Karpas-422 (cell line): ENCODE data around the gene OAT. TPM values are rescaled to one million over a fixed set of nuclear protein-coding genes. Genes with fewer than 3 reads are reported as not detected.

ENCODE experiments used
- DNase-seq: peaks from one replicate; pipeline ENCODE4 v3.0.0-alpha.2; 2015
- H2AFZ ChIP-seq: fragments of 200-600 bp; sonication (generic); 2 replicates; pipeline ENCODE4 v1.6.1; 2014; ENCODE audit warnings: antibody characterized with exemption, low read length, mixed read lengths
- H3K27ac ChIP-seq: fragments of 200-600 bp; sonication (generic); 2 replicates; pipeline ENCODE4 v1.5.1; 2014; ENCODE audit warnings: mild to moderate bottlenecking, low read length, moderate library complexity
- H3K27me3 ChIP-seq: fragments of 200-600 bp; sonication (generic); 2 replicates; pipeline ENCODE4 v1.6.1; 2014; ENCODE audit warnings: low read length, mixed read lengths
- H3K36me3 ChIP-seq: fragments of 200-600 bp; sonication (generic); 2 replicates; pipeline ENCODE4 v1.6.1; 2014; ENCODE audit warnings: low read length, mixed read lengths; ENCODE audit not compliant: insufficient read depth
- H3K4me1 ChIP-seq: fragments of 200-600 bp; sonication (generic); 2 replicates; pipeline ENCODE4 v1.6.1; 2014; ENCODE audit warnings: mild to moderate bottlenecking, low read length, mixed read lengths
- H3K4me2 ChIP-seq: fragments of 200-600 bp; sonication (generic); 2 replicates; pipeline ENCODE4 v1.6.1; 2014; ENCODE audit warnings: low read length, low read depth, mild to moderate bottlenecking; ENCODE audit not compliant: poor library complexity, severe bottlenecking
- H3K4me3 ChIP-seq: fragments of 200-600 bp; sonication (generic); 2 replicates; pipeline ENCODE4 v1.5.1; 2014; ENCODE audit warnings: mild to moderate bottlenecking, antibody characterized with exemption, low read length, mixed read lengths
- H3K79me2 ChIP-seq: fragments of 200-600 bp; sonication (generic); 2 replicates; pipeline ENCODE4 v1.6.1; 2014; ENCODE audit warnings: mild to moderate bottlenecking, low read length, mixed read lengths
- H3K9ac ChIP-seq: fragments of 200-600 bp; sonication (generic); 2 replicates; pipeline ENCODE4 v1.6.0; 2014; ENCODE audit warnings: low read length
- H3K9me2 ChIP-seq: fragments of 200-600 bp; sonication (generic), shearing (Covaris generic); replicated peaks from 2 replicates; pipeline ENCODE4 v1.6.0; 2014; ENCODE audit warnings: mild to moderate bottlenecking, low read length, moderate library complexity; ENCODE audit not compliant: insufficient read depth
- H3K9me3 ChIP-seq: fragments of 300-700, 200-600 bp; sonication (generic); 2 replicates; pipeline ENCODE4 v1.6.1; 2014; ENCODE audit warnings: low read length, mixed read lengths
- H4K20me1 ChIP-seq: fragments of 200-600 bp; sonication (generic); 2 replicates; pipeline ENCODE4 v1.6.1; 2014; ENCODE audit warnings: mild to moderate bottlenecking, antibody characterized with exemption, low read length, low read depth; ENCODE audit not compliant: insufficient read depth
- total RNA-seq: library from RNA; depleted of rRNA; stranded (reverse); fragments of >200 nt; shearing (Covaris generic); gene quantifications from 2 replicates; pipeline ENCODE4 v1.2.3, GENCODE V29; 2014; ENCODE audit warnings: low replicate concordance

Gene OAT
- total RNA-seq, 1 experiment from 2014 or later: 98.4 TPM

GRCh38 chr10:124383496-124383895 is 35.2 kb downstream of the OAT start:
- H3K27me3 ChIP-seq: no peaks in the 10 kb centered on the region
- H2AFZ ChIP-seq: no peak overlapping the region
- no peak overlapping the region for H3K9ac ChIP-seq
- no peaks in the 10 kb centered on the region for H3K79me2 ChIP-seq
- H3K27ac ChIP-seq: no peak overlapping the region
- H3K4me3 ChIP-seq: no peak overlapping the region
- no peaks in the 10 kb centered on the region for H3K36me3 ChIP-seq
- no peaks in the 10 kb centered on the region for H3K9me3 ChIP-seq
- no peaks in the 10 kb centered on the region for H3K4me1 ChIP-seq
- H4K20me1 ChIP-seq: no peaks in the 10 kb centered on the region
- no peak for DNase-seq
- H3K9me2 ChIP-seq: no peaks in the 10 kb centered on the region
- no peak overlapping the region for H3K4me2 ChIP-seq

- Histone ChIP-seq H3K9me2 (no peaks in the 10 kb centered on the region), H3K4me3 (no peak overlapping the region), H3K36me3 (no peaks in the 10 kb centered on the region), H2AFZ (no peak overlapping the region), H3K27ac (no peak overlapping the region), H3K79me2 (no peaks in the 10 kb centered on the region), H3K9ac (no peak overlapping the region), H3K27me3 (no peaks in the 10 kb centered on the region), H3K9me3 (no peaks in the 10 kb centered on the region), H4K20me1 (no peaks in the 10 kb centered on the region), H3K4me2 (no peak overlapping the region), H3K4me1 (no peaks in the 10 kb centered on the region)
- DNase-seq: no peak
These were observed 37.6 kb downstream of the OAT start for GRCh38 chr10:124381011-124381611.

GRCh38 chr10:124380256-124380995 is 38.3 kb downstream of the OAT start:
- H3K27ac ChIP-seq: no peak overlapping the region
- no peaks in the 10 kb centered on the region for H3K27me3 ChIP-seq
- no peaks in the 10 kb centered on the region for H3K9me3 ChIP-seq
- no peaks in the 10 kb centered on the region for H3K36me3 ChIP-seq
- no peaks in the 10 kb centered on the region for H4K20me1 ChIP-seq
- no peak for DNase-seq
- no peak overlapping the region for H3K9ac ChIP-seq
- H3K4me3 ChIP-seq: no peak overlapping the region
- H3K4me1 ChIP-seq: no peaks in the 10 kb centered on the region
- no peak overlapping the region for H2AFZ ChIP-seq
- H3K4me2 ChIP-seq: no peak overlapping the region
- H3K9me2 ChIP-seq: no peaks in the 10 kb centered on the region
- H3K79me2 ChIP-seq: no peaks in the 10 kb centered on the region

- Histone ChIP-seq H3K4me3 (no peak overlapping the region), H3K9me3 (no peaks in the 10 kb centered on the region), H2AFZ (no peak overlapping the region), H3K27me3 (no peaks in the 10 kb centered on the region), H3K4me2 (no peak overlapping the region), H3K36me3 (no peaks in the 10 kb centered on the region), H3K79me2 (no peaks in the 10 kb centered on the region), H3K9ac (no peak overlapping the region), H3K27ac (no peak overlapping the region), H4K20me1 (no peaks in the 10 kb centered on the region), H3K4me1 (no peaks in the 10 kb centered on the region), H3K9me2 (no peaks in the 10 kb centered on the region)
- DNase-seq: no peak
These were observed 39.0 kb downstream of the OAT start for GRCh38 chr10:124379609-124380193.

GRCh38 chr10:124378881-124379471 is 39.7 kb downstream of the OAT start:
- Histone ChIP-seq H3K4me1 (no peaks in the 10 kb centered on the region), H3K36me3 (no peaks in the 10 kb centered on the region), H3K4me3 (no peak overlapping the region), H3K9ac (no peak overlapping the region), H3K27ac (no peak overlapping the region), H3K27me3 (no peaks in the 10 kb centered on the region), H3K4me2 (no peak overlapping the region), H3K9me3 (no peaks in the 10 kb centered on the region), H2AFZ (no peak overlapping the region), H3K9me2 (no peaks in the 10 kb centered on the region), H3K79me2 (no peaks in the 10 kb centered on the region), H4K20me1 (no peaks in the 10 kb centered on the region)
- no peak for DNase-seq

- H3K4me3 ChIP-seq: no peak overlapping the region
- H3K36me3 ChIP-seq: no peaks in the 10 kb centered on the region
- DNase-seq: no peak
- no peaks in the 10 kb centered on the region for H3K79me2 ChIP-seq
- no peak overlapping the region for H3K27ac ChIP-seq
- no peaks in the 10 kb centered on the region for H3K27me3 ChIP-seq
- no peak overlapping the region for H2AFZ ChIP-seq
- no peaks in the 10 kb centered on the region for H3K9me3 ChIP-seq
- no peaks in the 10 kb centered on the region for H4K20me1 ChIP-seq
- H3K9ac ChIP-seq: no peak overlapping the region
- no peak overlapping the region for H3K4me2 ChIP-seq
- H3K4me1 ChIP-seq: no peaks in the 10 kb centered on the region
- no peaks in the 10 kb centered on the region for H3K9me2 ChIP-seq
These were observed 40.5 kb downstream of the OAT start for GRCh38 chr10:124378271-124378670.

- Histone ChIP-seq H4K20me1 (no peaks in the 10 kb centered on the region), H3K27me3 (no peaks in the 10 kb centered on the region), H3K4me1 (no peaks in the 10 kb centered on the region), H3K27ac (no peak overlapping the region), H3K9ac (no peak overlapping the region), H3K4me3 (no peak overlapping the region), H3K36me3 (no peaks in the 10 kb centered on the region), H3K4me2 (no peak overlapping the region), H3K9me3 (no peaks in the 10 kb centered on the region), H2AFZ (no peak overlapping the region), H3K9me2 (no peaks in the 10 kb centered on the region), H3K79me2 (no peaks in the 10 kb centered on the region)
- no peak for DNase-seq
These were observed 41.6 kb downstream of the OAT start for GRCh38 chr10:124377101-124377500.

- H3K27me3 ChIP-seq: no peaks in the 10 kb centered on the region
These were observed 42.3 kb downstream of the OAT start for GRCh38 chr10:124376411-124376810.

More at GRCh38 chr10:124376411-124376810, 42.3 kb downstream of the OAT start:
- no peak overlapping the region for H3K27ac ChIP-seq
- no peak for DNase-seq
- no peaks in the 10 kb centered on the region for H4K20me1 ChIP-seq
- H3K9me2 ChIP-seq: no peaks in the 10 kb centered on the region
- no peak overlapping the region for H3K9ac ChIP-seq
- no peak overlapping the region for H3K4me3 ChIP-seq
- no peak overlapping the region for H2AFZ ChIP-seq
- H3K9me3 ChIP-seq: no peaks in the 10 kb centered on the region
- H3K36me3 ChIP-seq: no peaks in the 10 kb centered on the region
- H3K4me1 ChIP-seq: no peaks in the 10 kb centered on the region
- no peaks in the 10 kb centered on the region for H3K79me2 ChIP-seq
- no peak overlapping the region for H3K4me2 ChIP-seq
